HepG2 (cell line): ENCODE measurements around the gene GLT1D1. TPM values are rescaled to one million over a fixed set of nuclear protein-coding genes. Genes with fewer than 3 reads are reported as not detected.

Experiments
- ADNP ChIP-seq: sonication (generic); formaldehyde crosslinking; IDR thresholded peaks from 2 replicates; pipeline ENCODE4 v1.4.0; 2020; ENCODE audit warnings: missing genetic modification reagents
- BHLHE40 ChIP-seq: IDR thresholded peaks from 2 replicates; pipeline ENCODE4 v1.6.1; 2011; ENCODE audit warnings: low read length, improper control_type of control experiment
- MAZ ChIP-seq, 2 experiments: sonication (generic) in 1 of 2; formaldehyde crosslinking in 1 of 2; IDR thresholded peaks; 2 replicates each; pipeline versions ENCODE4 v1.5.0 to v1.6.1; 2012 to 2020; ENCODE audit warnings: low read depth in 2 of 2, mild to moderate bottlenecking in 2 of 2, borderline replicate concordance in 1 of 2, improper control_type of control experiment in 1 of 2, low read length in 1 of 2, missing genetic modification reagents in 1 of 2, moderate library complexity in 1 of 2
- MED8 ChIP-seq: sonication (generic); formaldehyde crosslinking; IDR thresholded peaks from 2 replicates; pipeline ENCODE4 v1.8.1; 2023; ENCODE audit warnings: mild to moderate bottlenecking, missing genetic modification reagents; ENCODE audit not compliant: insufficient replicate concordance
- NCOA1 ChIP-seq: sonication (generic); formaldehyde crosslinking; IDR thresholded peaks from 2 replicates; pipeline ENCODE4 v1.9.0; 2021; ENCODE audit warnings: missing genetic modification reagents
- RELA ChIP-seq: sonication (generic); formaldehyde crosslinking; IDR thresholded peaks from 2 replicates; pipeline ENCODE4 v1.4.0; 2020; ENCODE audit warnings: missing genetic modification reagents
- SCMH1 ChIP-seq: sonication (generic); formaldehyde crosslinking; IDR thresholded peaks from 2 replicates; pipeline ENCODE4 v1.9.0; 2021; ENCODE audit warnings: missing genetic modification reagents, mild to moderate bottlenecking, borderline replicate concordance
- SP2 ChIP-seq: sonication (generic); formaldehyde crosslinking; IDR thresholded peaks from 2 replicates; pipeline ENCODE4 v1.5.1; 2020; ENCODE audit warnings: mild to moderate bottlenecking, missing genetic modification reagents
- ZFP36L1 ChIP-seq: sonication (generic); formaldehyde crosslinking; IDR thresholded peaks from 2 replicates; pipeline ENCODE4 v1.8.0; 2022; ENCODE audit warnings: mild to moderate bottlenecking, missing genetic modification reagents, moderate library complexity
- ZNF253 ChIP-seq: sonication (generic); formaldehyde crosslinking; IDR thresholded peaks from 2 replicates; pipeline ENCODE4 v1.8.0; 2022; ENCODE audit warnings: mild to moderate bottlenecking, missing genetic modification reagents, borderline replicate concordance
- ZNF782 ChIP-seq: sonication (generic); formaldehyde crosslinking; IDR thresholded peaks from 2 replicates; pipeline ENCODE4 v1.4.0; 2020; ENCODE audit warnings: missing genetic modification reagents, mild to moderate bottlenecking, borderline replicate concordance
- ZSCAN25 ChIP-seq: sonication (generic); formaldehyde crosslinking; IDR thresholded peaks from 2 replicates; pipeline ENCODE4 v1.8.0; 2022; ENCODE audit warnings: mild to moderate bottlenecking, missing genetic modification reagents
- polyA plus RNA-seq, 8 experiments: library from polyadenylated mRNA; depleted of rRNA in 3 of 8; stranded (reverse) in 7 of 8; unstranded in 1 of 8; fragments of >200 nt; fragmentation: Illumina TruSeq in 4 of 8; extraction: Trizol in 4 of 8; gene quantifications; 2 replicates each; pipeline versions ENCODE4 v1.2.1 to v1.2.3, GENCODE V29; 2011 to 2016; ENCODE audit warnings: low read depth in 4 of 8, missing spikeins in 1 of 8, mixed read lengths in 1 of 8; ENCODE audit not compliant: insufficient read depth in 1 of 8
- total RNA-seq, 5 experiments: library from RNA; depleted of rRNA; stranded (reverse); fragments of >200 nt; fragmentation: Illumina TruSeq; extraction: Trizol; gene quantifications; 2 replicates each; pipeline ENCODE4 v1.2.3, GENCODE V29; 2016; ENCODE audit warnings: low read depth in 1 of 5
- TF ChIP-seq, protein P1 (sequence below): sonication (generic); formaldehyde crosslinking; IDR thresholded peaks from 2 replicates; pipeline ENCODE4 v1.5.1; 2020; ENCODE audit warnings: missing genetic modification reagents, mild to moderate bottlenecking, borderline replicate concordance
- TF ChIP-seq, protein P2 (sequence below): sonication (generic); formaldehyde crosslinking; IDR thresholded peaks from 2 replicates; pipeline ENCODE4 v1.4.0; 2020; ENCODE audit warnings: missing genetic modification reagents
- TF ChIP-seq, protein P3 (sequence below): sonication (generic); formaldehyde crosslinking; IDR thresholded peaks from 2 replicates; pipeline ENCODE4 v1.8.0; 2022; ENCODE audit warnings: missing genetic modification reagents, mild to moderate bottlenecking, moderate library complexity, borderline replicate concordance
- TF ChIP-seq, protein P4 (sequence below): sonication (generic); formaldehyde crosslinking; IDR thresholded peaks from 2 replicates; pipeline ENCODE4 v1.9.0; 2022; ENCODE audit warnings: missing genetic modification reagents, mild to moderate bottlenecking, borderline replicate concordance
- TF ChIP-seq, protein P5 (sequence below): fragments of 450-650 bp; IDR thresholded peaks from 2 replicates; pipeline ENCODE4 v1.6.1; 2017

Gene GLT1D1
- total and polyA plus RNA-seq, 2 of the 13 experiments (the other 11 are each of a cell fraction or from before 2014, with no cell fraction given), result 0.09 to 0.17 TPM

DNA sequence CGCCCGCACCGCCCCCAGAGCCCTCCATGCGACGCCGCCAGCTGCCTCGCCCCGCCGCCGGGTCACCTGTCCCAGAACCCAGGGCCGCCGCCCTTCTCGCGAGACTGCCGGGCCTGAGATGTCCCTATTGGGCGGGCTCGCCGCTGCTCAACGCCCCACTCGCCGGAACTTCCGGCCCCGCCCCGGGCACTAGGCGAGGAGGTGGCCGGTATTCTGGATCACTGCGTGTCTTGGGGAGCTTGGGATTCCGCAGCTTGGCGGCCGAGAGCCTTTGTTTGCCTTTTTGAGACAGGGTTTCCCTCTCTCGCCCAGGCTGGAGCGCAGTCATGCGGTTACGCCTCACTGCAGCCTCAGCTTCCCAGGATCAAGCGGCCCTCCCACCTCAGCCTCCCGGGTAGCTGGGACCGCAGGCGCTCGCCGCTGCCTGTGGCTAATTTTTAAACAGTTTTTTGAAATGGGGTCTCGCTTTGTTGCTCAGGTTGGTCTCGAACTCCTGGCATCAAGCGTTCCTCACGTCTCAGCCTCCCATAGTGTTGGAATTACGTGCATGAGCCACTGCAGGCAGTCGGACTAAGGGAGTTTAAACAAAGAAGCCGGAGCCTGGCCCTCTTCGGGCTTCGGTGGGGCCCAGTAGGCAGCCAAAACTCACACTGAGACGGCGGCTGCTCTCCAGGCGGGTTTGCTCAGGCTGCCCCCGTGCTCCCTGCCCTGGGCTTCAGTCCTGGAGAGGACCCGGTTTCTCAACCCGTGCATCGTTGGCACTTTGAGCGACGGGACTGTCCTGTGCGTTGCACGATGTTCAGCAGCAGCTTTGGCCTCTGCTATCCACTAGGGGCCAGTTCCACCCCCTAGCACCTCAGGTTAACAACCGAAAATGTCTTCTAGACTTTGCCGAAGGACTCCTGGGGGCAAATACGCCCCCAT, 29.1 kb upstream of the GLT1D1 start, which contains the start of gene SLC15A4 (continued):
- TF ChIP-seq, protein P1, sequence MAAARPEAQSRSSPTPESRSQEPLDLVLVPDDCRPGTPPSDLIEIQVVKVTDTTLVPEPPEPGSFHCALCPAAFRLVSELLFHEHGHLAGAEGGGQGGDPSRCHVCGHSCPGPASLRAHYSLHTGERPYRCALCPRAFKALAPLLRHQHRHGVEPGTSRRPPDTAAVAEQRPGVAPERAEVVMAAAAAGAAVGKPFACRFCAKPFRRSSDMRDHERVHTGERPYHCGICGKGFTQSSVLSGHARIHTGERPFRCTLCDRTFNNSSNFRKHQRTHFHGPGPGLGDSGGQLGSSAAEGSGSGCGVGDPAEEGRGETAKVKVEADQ (CRISPR knock-in tag), result no peak; the same call in 1 of the 2 replicates
- TF ChIP-seq, protein P2, sequence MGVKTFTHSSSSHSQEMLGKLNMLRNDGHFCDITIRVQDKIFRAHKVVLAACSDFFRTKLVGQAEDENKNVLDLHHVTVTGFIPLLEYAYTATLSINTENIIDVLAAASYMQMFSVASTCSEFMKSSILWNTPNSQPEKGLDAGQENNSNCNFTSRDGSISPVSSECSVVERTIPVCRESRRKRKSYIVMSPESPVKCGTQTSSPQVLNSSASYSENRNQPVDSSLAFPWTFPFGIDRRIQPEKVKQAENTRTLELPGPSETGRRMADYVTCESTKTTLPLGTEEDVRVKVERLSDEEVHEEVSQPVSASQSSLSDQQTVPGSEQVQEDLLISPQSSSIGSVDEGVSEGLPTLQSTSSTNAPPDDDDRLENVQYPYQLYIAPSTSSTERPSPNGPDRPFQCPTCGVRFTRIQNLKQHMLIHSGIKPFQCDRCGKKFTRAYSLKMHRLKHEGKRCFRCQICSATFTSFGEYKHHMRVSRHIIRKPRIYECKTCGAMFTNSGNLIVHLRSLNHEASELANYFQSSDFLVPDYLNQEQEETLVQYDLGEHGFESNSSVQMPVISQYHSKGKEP (CRISPR knock-in tag), result no peak
- TF ChIP-seq MED8 (CRISPR knock-in tag), result peak; percentile 84
- no peak for TF ChIP-seq NCOA1 (CRISPR knock-in tag)
- no peak for TF ChIP-seq SCMH1 (CRISPR knock-in tag)
- TF ChIP-seq ADNP, result no peak
- TF ChIP-seq, protein P3, sequence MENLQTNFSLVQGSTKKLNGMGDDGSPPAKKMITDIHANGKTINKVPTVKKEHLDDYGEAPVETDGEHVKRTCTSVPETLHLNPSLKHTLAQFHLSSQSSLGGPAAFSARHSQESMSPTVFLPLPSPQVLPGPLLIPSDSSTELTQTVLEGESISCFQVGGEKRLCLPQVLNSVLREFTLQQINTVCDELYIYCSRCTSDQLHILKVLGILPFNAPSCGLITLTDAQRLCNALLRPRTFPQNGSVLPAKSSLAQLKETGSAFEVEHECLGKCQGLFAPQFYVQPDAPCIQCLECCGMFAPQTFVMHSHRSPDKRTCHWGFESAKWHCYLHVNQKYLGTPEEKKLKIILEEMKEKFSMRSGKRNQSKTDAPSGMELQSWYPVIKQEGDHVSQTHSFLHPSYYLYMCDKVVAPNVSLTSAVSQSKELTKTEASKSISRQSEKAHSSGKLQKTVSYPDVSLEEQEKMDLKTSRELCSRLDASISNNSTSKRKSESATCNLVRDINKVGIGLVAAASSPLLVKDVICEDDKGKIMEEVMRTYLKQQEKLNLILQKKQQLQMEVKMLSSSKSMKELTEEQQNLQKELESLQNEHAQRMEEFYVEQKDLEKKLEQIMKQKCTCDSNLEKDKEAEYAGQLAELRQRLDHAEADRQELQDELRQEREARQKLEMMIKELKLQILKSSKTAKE (CRISPR knock-in tag), result no peak
- no peak for TF ChIP-seq RELA (CRISPR knock-in tag)
- no peak for TF ChIP-seq ZNF253 (CRISPR knock-in tag)
- TF ChIP-seq MAZ (IDR thresholded peaks at IDR 0.05; ENCODE audit: borderline replicate concordance, low read depth, low read length), result peak; percentile 77; the same call in 1 of the 2 replicates
- TF ChIP-seq MAZ (CRISPR knock-in tag; IDR thresholded peaks at IDR 0.05; ENCODE audit: low read depth), result peak; percentile 55; the same call in 1 of the 2 replicates
- no peak for TF ChIP-seq ZFP36L1 (CRISPR knock-in tag)
- TF ChIP-seq SP2 (CRISPR knock-in tag), result peak; percentile 94
- no peak; the same call in 1 of the 2 replicates for TF ChIP-seq ZNF782 (CRISPR knock-in tag)
- TF ChIP-seq ZSCAN25 (CRISPR knock-in tag), result no peak
- TF ChIP-seq BHLHE40, result no peak
- TF ChIP-seq, protein P4, sequence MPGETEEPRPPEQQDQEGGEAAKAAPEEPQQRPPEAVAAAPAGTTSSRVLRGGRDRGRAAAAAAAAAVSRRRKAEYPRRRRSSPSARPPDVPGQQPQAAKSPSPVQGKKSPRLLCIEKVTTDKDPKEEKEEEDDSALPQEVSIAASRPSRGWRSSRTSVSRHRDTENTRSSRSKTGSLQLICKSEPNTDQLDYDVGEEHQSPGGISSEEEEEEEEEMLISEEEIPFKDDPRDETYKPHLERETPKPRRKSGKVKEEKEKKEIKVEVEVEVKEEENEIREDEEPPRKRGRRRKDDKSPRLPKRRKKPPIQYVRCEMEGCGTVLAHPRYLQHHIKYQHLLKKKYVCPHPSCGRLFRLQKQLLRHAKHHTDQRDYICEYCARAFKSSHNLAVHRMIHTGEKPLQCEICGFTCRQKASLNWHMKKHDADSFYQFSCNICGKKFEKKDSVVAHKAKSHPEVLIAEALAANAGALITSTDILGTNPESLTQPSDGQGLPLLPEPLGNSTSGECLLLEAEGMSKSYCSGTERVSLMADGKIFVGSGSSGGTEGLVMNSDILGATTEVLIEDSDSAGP (CRISPR knock-in tag), result peak; percentile 68; the same call in 1 of the 2 replicates
- TF ChIP-seq, protein P5, sequence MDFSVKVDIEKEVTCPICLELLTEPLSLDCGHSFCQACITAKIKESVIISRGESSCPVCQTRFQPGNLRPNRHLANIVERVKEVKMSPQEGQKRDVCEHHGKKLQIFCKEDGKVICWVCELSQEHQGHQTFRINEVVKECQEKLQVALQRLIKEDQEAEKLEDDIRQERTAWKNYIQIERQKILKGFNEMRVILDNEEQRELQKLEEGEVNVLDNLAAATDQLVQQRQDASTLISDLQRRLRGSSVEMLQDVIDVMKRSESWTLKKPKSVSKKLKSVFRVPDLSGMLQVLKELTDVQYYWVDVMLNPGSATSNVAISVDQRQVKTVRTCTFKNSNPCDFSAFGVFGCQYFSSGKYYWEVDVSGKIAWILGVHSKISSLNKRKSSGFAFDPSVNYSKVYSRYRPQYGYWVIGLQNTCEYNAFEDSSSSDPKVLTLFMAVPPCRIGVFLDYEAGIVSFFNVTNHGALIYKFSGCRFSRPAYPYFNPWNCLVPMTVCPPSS, result no peak
